ENCODE measurements around the gene MAPKAPK2. TPM values are rescaled to one million over a fixed set of nuclear protein-coding genes. Genes with fewer than 3 reads are reported as not detected.

Gene MAPKAPK2
- total RNA-seq, 1 donor from 2014 or later: 24.7 TPM

DNA sequence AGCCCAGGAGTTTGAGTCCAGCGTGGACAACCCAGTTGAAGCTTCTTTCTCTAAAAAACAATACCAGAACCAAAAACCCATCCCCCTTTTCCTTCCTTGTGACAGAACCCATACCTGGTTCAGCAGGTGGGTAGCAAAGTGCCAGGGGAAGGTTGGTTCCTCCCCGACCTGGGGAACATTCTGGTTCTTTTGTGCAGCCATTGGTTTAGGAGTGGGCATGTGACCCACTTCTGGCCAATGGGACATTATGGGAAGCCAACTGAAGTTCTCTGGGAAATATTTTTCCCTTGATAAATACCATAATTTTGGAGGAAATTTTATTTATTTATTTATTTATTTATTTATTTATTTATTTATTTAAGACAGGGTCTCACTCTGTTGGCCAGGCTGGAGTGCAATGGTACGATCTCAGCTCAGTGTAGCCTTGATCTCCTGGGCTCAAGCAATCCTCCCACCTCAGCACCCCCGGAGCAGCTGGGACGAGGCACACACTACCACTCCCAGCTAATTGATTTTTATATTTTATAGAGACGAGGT is 15.8 kb upstream of the MAPKAPK2 start:
- Histone ChIP-seq H3K36me3 (no peaks in the 10 kb centered on the region), H3K79me2 (ENCODE audit: low read depth) (no peaks in the 10 kb centered on the region), H3F3A (ENCODE audit: low read depth) (peaks cover 12% of the 10 kb centered on the region), H3K4me2 (no peak overlapping the region), H2AFZ (replicated peaks) (no peak overlapping the region), H4K20me1 (ENCODE audit: low read depth) (no peaks in the 10 kb centered on the region), H3K4me1 (peaks cover 33% of the 10 kb centered on the region), H3K27ac (no peak overlapping the region), H3K9me3 (ENCODE audit: low read depth) (no peaks in the 10 kb centered on the region), H3K4me3 (no peak overlapping the region), H3K9ac (no peak overlapping the region), H3K27me3 (peaks cover 6% of the 10 kb centered on the region)
- H3K36me3 Mint-ChIP-seq: no peaks in the 10 kb centered on the region
- no peaks in the 10 kb centered on the region for H3K9me3 Mint-ChIP-seq
- H3K4me1 Mint-ChIP-seq: peaks cover 7% of the 10 kb centered on the region
- H3K27me3 Mint-ChIP-seq (ENCODE audit: insufficient read depth, low read depth): peaks cover 8% of the 10 kb centered on the region
- TF ChIP-seq EZH2 (IDR thresholded peaks at IDR 0.05): no peak
- no peak for TF ChIP-seq EZH2phosphoT487 (IDR thresholded peaks at IDR 0.05)
- TF ChIP-seq, protein P1, sequence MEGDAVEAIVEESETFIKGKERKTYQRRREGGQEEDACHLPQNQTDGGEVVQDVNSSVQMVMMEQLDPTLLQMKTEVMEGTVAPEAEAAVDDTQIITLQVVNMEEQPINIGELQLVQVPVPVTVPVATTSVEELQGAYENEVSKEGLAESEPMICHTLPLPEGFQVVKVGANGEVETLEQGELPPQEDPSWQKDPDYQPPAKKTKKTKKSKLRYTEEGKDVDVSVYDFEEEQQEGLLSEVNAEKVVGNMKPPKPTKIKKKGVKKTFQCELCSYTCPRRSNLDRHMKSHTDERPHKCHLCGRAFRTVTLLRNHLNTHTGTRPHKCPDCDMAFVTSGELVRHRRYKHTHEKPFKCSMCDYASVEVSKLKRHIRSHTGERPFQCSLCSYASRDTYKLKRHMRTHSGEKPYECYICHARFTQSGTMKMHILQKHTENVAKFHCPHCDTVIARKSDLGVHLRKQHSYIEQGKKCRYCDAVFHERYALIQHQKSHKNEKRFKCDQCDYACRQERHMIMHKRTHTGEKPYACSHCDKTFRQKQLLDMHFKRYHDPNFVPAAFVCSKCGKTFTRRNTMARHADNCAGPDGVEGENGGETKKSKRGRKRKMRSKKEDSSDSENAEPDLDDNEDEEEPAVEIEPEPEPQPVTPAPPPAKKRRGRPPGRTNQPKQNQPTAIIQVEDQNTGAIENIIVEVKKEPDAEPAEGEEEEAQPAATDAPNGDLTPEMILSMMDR (IDR thresholded peaks at IDR 0.05): no peak
- no peak overlapping the region for H3K27ac Mint-ChIP-seq
- no peak overlapping the region for H3K4me3 Mint-ChIP-seq
- no peak for DNase-seq (ENCODE audit: low spot score)

- TF ChIP-seq EZH2 (IDR thresholded peaks at IDR 0.05) (no peak), EZH2phosphoT487 (IDR thresholded peaks at IDR 0.05) (no peak)
- TF ChIP-seq, protein P1 (IDR thresholded peaks at IDR 0.05): no peak
- Histone ChIP-seq H3K27me3 (no peaks in the 10 kb centered on the region), H3K27ac (no peak overlapping the region), H3K4me3 (no peak overlapping the region), H3K4me2 (peak overlapping the region; percentile 69), H3K9ac (no peak overlapping the region), H2AFZ (replicated peaks) (peak overlapping the region; percentile 6), H3K36me3 (no peaks in the 10 kb centered on the region), H3F3A (ENCODE audit: low read depth) (peaks cover 12% of the 10 kb centered on the region), H3K79me2 (ENCODE audit: low read depth) (no peaks in the 10 kb centered on the region), H3K4me1 (peaks cover 33% of the 10 kb centered on the region), H3K9me3 (ENCODE audit: low read depth) (no peaks in the 10 kb centered on the region), H4K20me1 (ENCODE audit: low read depth) (no peaks in the 10 kb centered on the region)
- Mint-ChIP-seq H3K27me3 (ENCODE audit: insufficient read depth, low read depth) (peaks cover 6% of the 10 kb centered on the region), H3K4me3 (no peak overlapping the region), H3K27ac (no peak overlapping the region), H3K4me1 (peaks cover 9% of the 10 kb centered on the region), H3K9me3 (no peaks in the 10 kb centered on the region), H3K36me3 (no peaks in the 10 kb centered on the region)
- peak; percentile 60 for DNase-seq (ENCODE audit: low spot score)
These were observed 12.6 kb upstream of the MAPKAPK2 start for GRCh38 chr1:206672011-206672688.

DNA sequence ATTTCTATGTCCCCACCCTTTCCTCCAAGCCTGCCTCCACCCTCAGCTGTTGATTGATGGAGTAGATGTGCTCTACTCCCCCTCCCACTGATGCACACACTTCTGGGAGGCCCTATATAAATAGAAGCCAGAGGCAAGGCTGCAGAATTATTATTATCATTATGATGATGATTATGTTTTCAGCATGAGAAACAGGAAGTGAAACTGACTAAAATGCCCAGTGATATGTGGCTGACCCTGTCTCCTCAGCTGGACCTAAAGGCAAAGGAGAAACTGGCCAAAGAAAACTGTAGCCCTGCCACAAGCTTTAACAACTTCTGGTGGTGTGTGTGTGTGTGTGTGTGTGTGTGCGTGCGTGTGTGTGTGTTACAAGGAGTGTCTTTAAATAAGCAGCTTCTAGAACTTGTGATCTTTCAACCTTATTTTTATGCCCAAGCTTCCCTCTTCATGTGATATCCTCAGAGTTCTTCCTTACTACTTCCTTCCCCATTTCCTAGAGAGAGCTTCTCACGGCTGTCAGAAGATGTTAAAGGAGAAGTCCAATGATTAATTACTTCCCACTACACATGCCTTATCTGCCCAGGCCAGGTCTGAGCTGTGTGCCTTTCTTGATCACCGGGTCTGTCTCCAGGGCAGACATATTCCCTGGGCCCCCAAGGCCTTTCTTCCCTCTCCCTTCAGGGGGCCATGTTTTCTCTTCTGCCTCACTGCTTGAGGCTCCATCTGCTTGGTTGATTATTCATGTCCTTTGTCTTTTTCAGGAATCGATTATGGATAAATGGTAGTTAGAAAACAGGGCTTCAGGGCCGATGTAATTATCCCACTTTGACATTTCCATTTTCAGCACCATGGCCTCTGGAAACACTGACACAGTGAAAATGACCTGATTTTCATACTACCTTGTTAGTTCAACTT is 11.6 kb upstream of the MAPKAPK2 start:
- H3K4me2 ChIP-seq: peak overlapping the region; percentile 45
- TF ChIP-seq, protein P1 (IDR thresholded peaks at IDR 0.05): no peak
- TF ChIP-seq EZH2phosphoT487 (IDR thresholded peaks at IDR 0.05) (no peak), EZH2 (IDR thresholded peaks at IDR 0.05) (no peak)
- Mint-ChIP-seq H3K4me3 (no peak overlapping the region), H3K27me3 (ENCODE audit: insufficient read depth, low read depth) (peaks cover 3% of the 10 kb centered on the region), H3K9me3 (no peaks in the 10 kb centered on the region), H3K4me1 (peaks cover 9% of the 10 kb centered on the region), H3K27ac (no peak overlapping the region), H3K36me3 (no peaks in the 10 kb centered on the region)
- H3K27ac ChIP-seq: no peak overlapping the region
- no peaks in the 10 kb centered on the region for H3K79me2 ChIP-seq (ENCODE audit: low read depth)
- no peak overlapping the region for H2AFZ ChIP-seq (replicated peaks)
- no peak overlapping the region for H3K9ac ChIP-seq
- no peaks in the 10 kb centered on the region for H3K9me3 ChIP-seq (ENCODE audit: low read depth)
- no peaks in the 10 kb centered on the region for H3K27me3 ChIP-seq
- H3K4me3 ChIP-seq: no peak overlapping the region
- no peaks in the 10 kb centered on the region for H4K20me1 ChIP-seq (ENCODE audit: low read depth)
- H3F3A ChIP-seq (ENCODE audit: low read depth): peaks cover 12% of the 10 kb centered on the region
- peaks cover 33% of the 10 kb centered on the region for H3K4me1 ChIP-seq
- DNase-seq (ENCODE audit: low spot score): no peak
- no peaks in the 10 kb centered on the region for H3K36me3 ChIP-seq
